Mesendoderm (in vitro differentiated cells): Measurements from ENCODE around the gene RASAL2.
"Not testable (repeated sequence)": the region's sequence is repeated elsewhere in the genome, so short reads cannot be mapped to it uniquely, and the experiment has no call there.

Experiments used
- DNase-seq: peaks from one replicate; pipeline ENCODE4 v3.0.0; 2013
- H2AK5ac ChIP-seq: 2 replicates; pipeline ENCODE4 v1.6.1; 2013; ENCODE audit warnings: low read length, inconsistent platforms
- H2BK120ac ChIP-seq: 2 replicates; pipeline ENCODE4 v1.6.1; 2013; ENCODE audit warnings: low read depth, mild to moderate bottlenecking, low read length, moderate library complexity, mixed read lengths
- H2BK15ac ChIP-seq: replicated peaks from 2 replicates; pipeline ENCODE4 v1.6.1; 2013; ENCODE audit warnings: low read depth, mild to moderate bottlenecking, moderate library complexity
- H2BK5ac ChIP-seq: 2 replicates; pipeline ENCODE4 v1.6.1; 2013; ENCODE audit warnings: low read length, inconsistent platforms
- H3K18ac ChIP-seq: 2 replicates; pipeline ENCODE4 v1.6.1; 2013; ENCODE audit warnings: mild to moderate bottlenecking, low read length, mixed read lengths
- H3K23ac ChIP-seq: one replicate; pipeline ENCODE4 v1.6.1; 2013; ENCODE audit warnings: low read length
- H3K27ac ChIP-seq: 2 replicates; pipeline ENCODE4 v1.5.1; 2013; ENCODE audit warnings: low read depth, mild to moderate bottlenecking, inconsistent platforms, low read length, moderate library complexity
- H3K27me3 ChIP-seq: 2 replicates; pipeline ENCODE4 v1.6.1; 2013; ENCODE audit warnings: low read length, control low read depth, mild to moderate bottlenecking, inconsistent platforms; ENCODE audit not compliant: insufficient read depth, poor library complexity
- H3K36me3 ChIP-seq: 2 replicates; pipeline ENCODE4 v1.6.1; 2013; ENCODE audit warnings: low read length, inconsistent platforms; ENCODE audit not compliant: control insufficient read depth, insufficient read depth
- H3K4ac ChIP-seq: one replicate; pipeline ENCODE4 v1.6.1; 2013; ENCODE audit warnings: low read depth, mild to moderate bottlenecking, low read length, moderate library complexity
- H3K4me1 ChIP-seq: 2 replicates; pipeline ENCODE4 v1.6.1; 2013; ENCODE audit warnings: low read depth, low read length, inconsistent platforms; ENCODE audit not compliant: control insufficient read depth
- H3K4me2 ChIP-seq: 2 replicates; pipeline ENCODE4 v1.6.1; 2013; ENCODE audit warnings: low read length
- H3K4me3 ChIP-seq: 2 replicates; pipeline ENCODE4 v1.5.1; 2013; ENCODE audit warnings: mild to moderate bottlenecking, low read length
- H3K56ac ChIP-seq: one replicate; pipeline ENCODE4 v1.6.1; 2013; ENCODE audit warnings: low read length
- H3K79me1 ChIP-seq: 2 replicates; pipeline ENCODE4 v1.6.1; 2013; ENCODE audit warnings: low read length, inconsistent platforms
- H3K79me2 ChIP-seq: 2 replicates; pipeline ENCODE4 v1.6.1; 2013; ENCODE audit warnings: mild to moderate bottlenecking, low read length; ENCODE audit not compliant: control insufficient read depth, insufficient read depth
- H3K9ac ChIP-seq: 2 replicates; pipeline ENCODE4 v1.6.1; 2013; ENCODE audit warnings: low read length, inconsistent platforms
- H4K5ac ChIP-seq: one replicate; pipeline ENCODE4 v1.6.1; 2013; ENCODE audit warnings: low read length
- H4K8ac ChIP-seq: one replicate; pipeline ENCODE4 v1.6.1; 2013; ENCODE audit warnings: low read depth, mild to moderate bottlenecking, control low read depth, low read length, moderate library complexity
- WGBS: extraction: QIAGEN DNeasy Blood & Tissue Kit; methylation state at CpG from one replicate; pipeline ENCODE4 v1.1.7; 2013; ENCODE audit warnings: low lambda C conversion rate, missing lambda C conversion rate; ENCODE audit not compliant: insufficient coverage; ENCODE audit errors: extremely low coverage; 5-methylcytosine and 5-hydroxymethylcytosine counted together

Gene RASAL2

DNA sequence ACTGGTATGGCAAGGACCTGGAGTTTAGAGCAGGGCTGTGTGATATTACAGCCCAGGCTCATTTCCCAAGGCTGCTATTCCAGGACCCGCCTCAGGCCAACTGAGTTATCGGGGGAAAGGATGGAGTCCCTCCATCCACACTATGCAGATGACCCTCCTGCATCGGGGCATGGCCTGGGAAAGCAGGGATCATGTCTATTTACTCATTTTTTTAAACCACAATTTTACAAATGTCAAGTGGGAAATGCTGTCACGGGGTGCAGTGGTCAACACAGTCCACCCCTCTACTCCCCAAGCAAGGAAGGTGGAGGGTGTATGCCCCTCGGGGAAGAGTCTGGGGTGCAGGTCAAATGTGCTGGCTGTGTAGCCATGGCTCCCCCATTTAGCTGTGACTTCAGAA is 409.0 kb downstream of the RASAL2 start:
- Histone ChIP-seq H2BK5ac (no peak overlapping the region), H3K4me3 (no peak overlapping the region), H3K18ac (no peak overlapping the region), H3K4ac (no peak overlapping the region), H4K8ac (no peak overlapping the region), H3K79me1 (no peaks in the 10 kb centered on the region), H4K5ac (no peak overlapping the region), H3K27ac (no peak overlapping the region), H3K4me1 (peaks cover 2% of the 10 kb centered on the region), H2AK5ac (no peak overlapping the region), H3K79me2 (no peaks in the 10 kb centered on the region), H2BK15ac (no peak overlapping the region), H3K36me3 (no peaks in the 10 kb centered on the region), H2BK120ac (no peak overlapping the region), H3K23ac (no peak overlapping the region), H3K27me3 (no peaks in the 10 kb centered on the region), H3K56ac (no peak overlapping the region), H3K9ac (no peak overlapping the region), H3K4me2 (no peak overlapping the region)
- WGBS, result no CpG with 5 or more reads among the region's 5 CpGs
- no peak for DNase-seq

GRCh38 chr1:178503316-178503715 is 409.4 kb downstream of the RASAL2 start:
- H4K5ac ChIP-seq, H3K27ac ChIP-seq, H2BK15ac ChIP-seq, H3K18ac ChIP-seq, H3K4me1 ChIP-seq, H2BK5ac ChIP-seq, DNase-seq, H3K4ac ChIP-seq, H2BK120ac ChIP-seq, H3K36me3 ChIP-seq, H3K4me3 ChIP-seq, H3K23ac ChIP-seq, H3K56ac ChIP-seq, H3K4me2 ChIP-seq, H3K79me1 ChIP-seq, H3K79me2 ChIP-seq, H3K9ac ChIP-seq, H4K8ac ChIP-seq, H2AK5ac ChIP-seq, H3K27me3 ChIP-seq: not testable (repeated sequence)
- WGBS, result no CpG with 5 or more reads among the region's 14 CpGs

- H2AK5ac ChIP-seq, result no peak overlapping the region
- H3K4ac ChIP-seq, result no peak overlapping the region
- H2BK15ac ChIP-seq, result no peak overlapping the region
- H3K79me1 ChIP-seq, result no peaks in the 10 kb centered on the region
- H3K4me2 ChIP-seq, result no peak overlapping the region
- WGBS, result no CpG with 5 or more reads among the region's 6 CpGs
- H4K8ac ChIP-seq, result no peak overlapping the region
- no peak overlapping the region for H4K5ac ChIP-seq
- no peak overlapping the region for H3K18ac ChIP-seq
- no peak overlapping the region for H2BK120ac ChIP-seq
- H3K27ac ChIP-seq, result no peak overlapping the region
- DNase-seq, result no peak
- no peaks in the 10 kb centered on the region for H3K79me2 ChIP-seq
- no peak overlapping the region for H3K23ac ChIP-seq
- H3K4me1 ChIP-seq, result peaks cover 2% of the 10 kb centered on the region
- no peak overlapping the region for H3K56ac ChIP-seq
- no peak overlapping the region for H3K9ac ChIP-seq
- H2BK5ac ChIP-seq, result no peak overlapping the region
- no peaks in the 10 kb centered on the region for H3K36me3 ChIP-seq
- H3K27me3 ChIP-seq, result no peaks in the 10 kb centered on the region
- no peak overlapping the region for H3K4me3 ChIP-seq
These were observed 409.9 kb downstream of the RASAL2 start for GRCh38 chr1:178503849-178504248.

DNA sequence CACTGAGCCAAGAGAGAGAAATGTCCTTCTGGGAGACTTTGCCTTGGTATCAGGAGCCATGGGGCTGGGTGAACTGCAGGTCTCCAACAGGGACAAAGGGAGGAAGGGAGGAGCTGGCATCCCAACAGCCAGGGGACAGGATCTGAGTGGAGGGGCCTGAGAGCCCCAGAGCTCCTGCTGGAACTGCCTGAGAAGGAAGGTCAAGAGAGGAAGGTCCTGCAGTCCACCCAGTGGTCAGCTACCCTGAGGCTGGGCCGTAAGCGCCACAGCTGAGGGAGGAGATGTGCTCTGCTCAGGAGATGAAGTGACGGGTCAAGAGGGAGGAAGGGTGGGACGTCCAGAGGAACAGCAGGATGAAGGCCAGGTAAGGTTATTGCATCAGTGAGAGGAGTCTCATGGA is 410.4 kb downstream of the RASAL2 start:
- no peak for DNase-seq
- no peaks in the 10 kb centered on the region for H3K27me3 ChIP-seq

GRCh38 chr1:178506177-178506576 is 412.3 kb downstream of the RASAL2 start:
- no CpG with 5 or more reads among the region's 6 CpGs for WGBS

More for the DNA sequence above, 410.4 kb downstream of the RASAL2 start:
- Histone ChIP-seq H3K56ac (no peak overlapping the region), H3K4ac (no peak overlapping the region), H2BK5ac (no peak overlapping the region), H4K8ac (no peak overlapping the region), H4K5ac (no peak overlapping the region), H3K23ac (no peak overlapping the region), H2AK5ac (no peak overlapping the region), H3K18ac (no peak overlapping the region), H3K9ac (no peak overlapping the region), H3K79me1 (no peaks in the 10 kb centered on the region), H3K4me2 (no peak overlapping the region), H3K27ac (no peak overlapping the region), H3K4me3 (no peak overlapping the region), H3K79me2 (no peaks in the 10 kb centered on the region), H2BK120ac (no peak overlapping the region), H2BK15ac (no peak overlapping the region), H3K4me1 (peaks cover 2% of the 10 kb centered on the region), H3K36me3 (no peaks in the 10 kb centered on the region)
- no CpG with 5 or more reads among the region's 4 CpGs for WGBS

DNA sequence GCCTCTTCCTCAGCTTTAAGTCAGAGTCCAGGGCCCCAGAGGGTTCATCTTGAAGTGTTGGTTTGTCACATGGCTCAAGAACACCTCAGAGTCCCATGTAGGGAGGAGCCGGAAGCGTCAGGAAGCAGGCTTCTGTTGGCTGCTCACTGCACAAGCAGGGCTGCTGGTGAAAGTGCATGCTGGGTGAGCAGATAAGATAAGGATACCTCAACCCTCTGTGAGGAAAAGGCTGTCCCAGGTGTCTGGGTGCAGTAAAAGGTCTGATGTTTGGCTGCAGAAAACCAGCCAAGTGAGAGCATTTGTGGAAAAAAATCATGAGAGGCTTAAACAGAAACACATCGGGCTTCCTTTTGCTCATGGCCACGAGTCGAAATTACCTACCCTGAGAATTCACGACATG is 412.8 kb downstream of the RASAL2 start:
- Histone ChIP-seq H2BK120ac (no peak overlapping the region), H4K8ac (no peak overlapping the region), H3K36me3 (no peaks in the 10 kb centered on the region), H2AK5ac (no peak overlapping the region), H3K79me2 (no peaks in the 10 kb centered on the region), H3K4ac (no peak overlapping the region), H3K9ac (no peak overlapping the region), H4K5ac (no peak overlapping the region), H3K18ac (no peak overlapping the region), H3K4me2 (no peak overlapping the region), H2BK15ac (no peak overlapping the region), H3K27me3 (no peaks in the 10 kb centered on the region), H3K4me1 (peaks cover 2% of the 10 kb centered on the region), H2BK5ac (no peak overlapping the region), H3K4me3 (no peak overlapping the region), H3K79me1 (no peaks in the 10 kb centered on the region), H3K23ac (no peak overlapping the region), H3K56ac (no peak overlapping the region), H3K27ac (no peak overlapping the region)
- WGBS, result no CpG with 5 or more reads among the region's 6 CpGs
- DNase-seq, result peak; percentile 89

More at GRCh38 chr1:178506177-178506576, 412.3 kb downstream of the RASAL2 start:
- H3K23ac ChIP-seq, result no peak overlapping the region
- H3K4me2 ChIP-seq, result no peak overlapping the region
- H3K4me3 ChIP-seq, result no peak overlapping the region
- H2BK5ac ChIP-seq, result no peak overlapping the region
- no peak overlapping the region for H3K4ac ChIP-seq
- no peak overlapping the region for H2BK120ac ChIP-seq
- no peak overlapping the region for H2AK5ac ChIP-seq
- H3K9ac ChIP-seq, result no peak overlapping the region
- peaks cover 2% of the 10 kb centered on the region for H3K4me1 ChIP-seq
- no peaks in the 10 kb centered on the region for H3K79me1 ChIP-seq
- no peak overlapping the region for H3K18ac ChIP-seq
- H4K5ac ChIP-seq, result no peak overlapping the region
- H3K56ac ChIP-seq, result no peak overlapping the region
- no peaks in the 10 kb centered on the region for H3K27me3 ChIP-seq
- H3K36me3 ChIP-seq, result no peaks in the 10 kb centered on the region
- no peak overlapping the region for H3K27ac ChIP-seq
- DNase-seq, result no peak
- H2BK15ac ChIP-seq, result no peak overlapping the region
- H4K8ac ChIP-seq, result no peak overlapping the region
- no peaks in the 10 kb centered on the region for H3K79me2 ChIP-seq
